H9 (cell line): Measurements from ENCODE around the gene LMBR1. TPM values are rescaled to one million over a fixed set of nuclear protein-coding genes. Genes with fewer than 3 reads are reported as not detected.

ENCODE experiments used
- DNase-seq: peaks from one replicate; pipeline ENCODE4 v3.0.0-alpha.2; 2017
- H2AFZ ChIP-seq: one replicate; pipeline ENCODE4 v1.6.1; 2013; ENCODE audit warnings: mild to moderate bottlenecking, low read length, control low read depth, moderate library complexity
- H2AK5ac ChIP-seq: 2 replicates; pipeline ENCODE4 v1.6.1; 2013; ENCODE audit warnings: low read length, control low read depth, mixed read lengths; ENCODE audit not compliant: insufficient read length
- H2BK120ac ChIP-seq: one replicate; pipeline ENCODE4 v1.6.1; 2013; ENCODE audit warnings: low read depth, mild to moderate bottlenecking, low read length, control low read depth, inconsistent platforms; ENCODE audit not compliant: poor library complexity, severe bottlenecking
- H2BK12ac ChIP-seq: 2 replicates; pipeline ENCODE4 v1.6.1; 2013; ENCODE audit warnings: low read length, control low read depth, mixed read lengths, low read depth; ENCODE audit not compliant: insufficient read length
- H2BK15ac ChIP-seq: 2 replicates; pipeline ENCODE4 v1.6.1; 2013; ENCODE audit warnings: low read depth, low read length, control low read depth
- H2BK20ac ChIP-seq: one replicate; pipeline ENCODE4 v1.6.1; 2013; ENCODE audit warnings: low read depth, mild to moderate bottlenecking, low read length, control low read depth, inconsistent platforms; ENCODE audit not compliant: poor library complexity, severe bottlenecking
- H2BK5ac ChIP-seq: 2 replicates; pipeline ENCODE4 v1.6.1; 2013; ENCODE audit warnings: low read length, control low read depth, mixed read lengths; ENCODE audit not compliant: insufficient read length
- H3K14ac ChIP-seq: 2 replicates; pipeline ENCODE4 v1.6.1; 2013; ENCODE audit warnings: low read length, control low read depth; ENCODE audit not compliant: insufficient read depth
- H3K18ac ChIP-seq: 2 replicates; pipeline ENCODE4 v1.6.1; 2013; ENCODE audit warnings: low read depth, mild to moderate bottlenecking, mixed read lengths, low read length, control low read depth; ENCODE audit not compliant: insufficient read length
- H3K23ac ChIP-seq: 2 replicates; pipeline ENCODE4 v1.6.1; 2013; ENCODE audit warnings: low read length, control low read depth, mixed read lengths, low read depth; ENCODE audit not compliant: insufficient read length
- H3K23me2 ChIP-seq: 2 replicates; pipeline ENCODE4 v1.6.1; 2013; ENCODE audit warnings: low read depth, mild to moderate bottlenecking, mixed read lengths, low read length, control low read depth; ENCODE audit not compliant: insufficient read length, poor library complexity, severe bottlenecking
- H3K27ac ChIP-seq: 2 replicates; pipeline ENCODE4 v1.5.1; 2013; ENCODE audit warnings: low read length, control low read depth, mixed read lengths, low read depth; ENCODE audit not compliant: insufficient read length
- H3K27me3 ChIP-seq: 2 replicates; pipeline ENCODE4 v1.6.1; 2013; ENCODE audit warnings: low read length, control low read depth, inconsistent platforms; ENCODE audit not compliant: insufficient read depth
- H3K4ac ChIP-seq: 2 replicates; pipeline ENCODE4 v1.6.1; 2013; ENCODE audit warnings: low read depth, mild to moderate bottlenecking, control low read depth, inconsistent platforms, low read length, moderate library complexity
- H3K4me1 ChIP-seq: 2 replicates; pipeline ENCODE4 v1.6.1; 2013; ENCODE audit warnings: low read length, control low read depth, inconsistent platforms; ENCODE audit not compliant: insufficient read depth
- H3K4me2 ChIP-seq: 2 replicates; pipeline ENCODE4 v1.6.1; 2013; ENCODE audit warnings: low read length, control low read depth, mixed read lengths; ENCODE audit not compliant: insufficient read length, insufficient read depth
- H3K56ac ChIP-seq: 2 replicates; pipeline ENCODE4 v1.6.1; 2013; ENCODE audit warnings: low read depth, mild to moderate bottlenecking, mixed read lengths, low read length, control low read depth; ENCODE audit not compliant: insufficient read length
- H3K79me1 ChIP-seq: 2 replicates; pipeline ENCODE4 v1.6.1; 2013; ENCODE audit warnings: low read depth, mild to moderate bottlenecking, moderate library complexity, low read length, control low read depth, inconsistent platforms; ENCODE audit not compliant: insufficient read depth, poor library complexity, severe bottlenecking
- H3K79me2 ChIP-seq: 2 replicates; pipeline ENCODE4 v1.6.1; 2013; ENCODE audit warnings: low read length, control low read depth, inconsistent platforms; ENCODE audit not compliant: insufficient read depth
- H3K9ac ChIP-seq: 2 replicates; pipeline ENCODE4 v1.6.1; 2013; ENCODE audit warnings: low read length, control low read depth, mixed read lengths; ENCODE audit not compliant: insufficient read length; ENCODE audit errors: extremely low read depth
- H3K9me3 ChIP-seq: one replicate; pipeline ENCODE4 v1.6.1; 2013; ENCODE audit warnings: low read depth, low read length, inconsistent platforms; ENCODE audit not compliant: control insufficient read depth
- H3T11ph ChIP-seq: one replicate; pipeline ENCODE4 v1.6.1; 2013; ENCODE audit warnings: mild to moderate bottlenecking, low read length, control low read depth, inconsistent platforms
- H4K20me1 ChIP-seq: one replicate; pipeline ENCODE4 v1.6.1; 2013; ENCODE audit not compliant: control insufficient read depth, insufficient read length, insufficient read depth
- H4K5ac ChIP-seq: 2 replicates; pipeline ENCODE4 v1.6.1; 2013; ENCODE audit warnings: low read depth, mild to moderate bottlenecking, mixed read lengths, low read length, control low read depth; ENCODE audit not compliant: insufficient read length
- H4K8ac ChIP-seq: replicated peaks from 2 replicates; pipeline ENCODE4 v1.6.1; 2013; ENCODE audit warnings: low read length, control low read depth, mixed read lengths, low read depth; ENCODE audit not compliant: insufficient read length
- H4K91ac ChIP-seq: 2 replicates; pipeline ENCODE4 v1.6.1; 2013; ENCODE audit warnings: low read depth, mild to moderate bottlenecking, moderate library complexity, mixed read lengths, low read length, control low read depth; ENCODE audit not compliant: insufficient read length
- H3K27ac Mint-ChIP-seq, 3 experiments: 2 replicates in 2 of 3; 3 replicates in 1 of 3; pipeline ENCODE4 v1.8.0; 2020 to 2021; ENCODE audit warnings: mixed read lengths in 3 of 3, mild to moderate bottlenecking in 1 of 3, moderate library complexity in 1 of 3
- H3K27me3 Mint-ChIP-seq: 2 replicates; pipeline ENCODE4 v1.8.0; 2021; ENCODE audit warnings: low read depth, mild to moderate bottlenecking, moderate library complexity, mixed read lengths
- H3K36me3 Mint-ChIP-seq, 3 experiments: 2 replicates in 2 of 3; 3 replicates in 1 of 3; pipeline ENCODE4 v1.8.0; 2020 to 2021; ENCODE audit warnings: low read depth in 3 of 3, mixed read lengths in 3 of 3; ENCODE audit not compliant: insufficient read depth in 1 of 3
- H3K4me1 Mint-ChIP-seq, 2 experiments: 2 replicates each; pipeline ENCODE4 v1.8.0; 2020; ENCODE audit warnings: mixed read lengths in 2 of 2
- H3K4me3 Mint-ChIP-seq, 2 experiments: 2 replicates in 1 of 2; 3 replicates in 1 of 2; pipeline ENCODE4 v1.8.0; 2020 to 2021; ENCODE audit warnings: mild to moderate bottlenecking in 2 of 2, mixed read lengths in 2 of 2, moderate library complexity in 1 of 2
- H3K9me3 Mint-ChIP-seq, 2 experiments: 2 replicates in 1 of 2; 3 replicates in 1 of 2; pipeline ENCODE4 v1.8.0; 2020; ENCODE audit warnings: mild to moderate bottlenecking in 2 of 2, mixed read lengths in 2 of 2, moderate library complexity in 1 of 2
- CTCF ChIP-seq: fragments of 200-600 bp; sonication (generic); conservative IDR thresholded peaks from 3 replicates; pipeline ENCODE4 v1.8.0; 2021; ENCODE audit warnings: antibody characterized with exemption, mild to moderate bottlenecking
- WGBS: extraction: QIAGEN DNeasy Blood & Tissue Kit; methylation state at CpG from one replicate; pipeline ENCODE4 v1.1.7; 2013; ENCODE audit warnings: missing lambda C conversion rate, low lambda C conversion rate, mixed read lengths; ENCODE audit not compliant: insufficient read length; ENCODE audit errors: extremely low coverage; 5-methylcytosine and 5-hydroxymethylcytosine counted together
- total RNA-seq: library from RNA; stranded (reverse); gene quantifications from 2 replicates; pipeline ENCODE4 v1.2.1, GENCODE V29; 2021

LMBR1 gene
- total RNA-seq, 1 experiment from 2014 or later, result 62.3 TPM

- Histone ChIP-seq H2BK12ac (no peak overlapping the region), H3K27me3 (no peaks in the 10 kb centered on the region), H2BK120ac (no peak overlapping the region), H4K91ac (no peak overlapping the region), H2AFZ (no peak overlapping the region), H3K56ac (no peak overlapping the region), H2BK15ac (no peak overlapping the region), H3K4me1 (no peaks in the 10 kb centered on the region), H4K20me1 (no peaks in the 10 kb centered on the region), H3K79me2 (no peaks in the 10 kb centered on the region), H3K23me2 (no peaks in the 10 kb centered on the region), H3K27ac (no peak overlapping the region), H4K8ac (no peak overlapping the region), H3K14ac (no peak overlapping the region), H3K79me1 (no peaks in the 10 kb centered on the region), H2AK5ac (no peak overlapping the region), H3K9ac (no peak overlapping the region), H4K5ac (no peak overlapping the region), H3K4me2 (no peak overlapping the region), H3K9me3 (no peaks in the 10 kb centered on the region), H3K4ac (no peak overlapping the region), H3K18ac (no peak overlapping the region), H3K23ac (no peak overlapping the region), H3T11ph (no peak overlapping the region), H2BK5ac (no peak overlapping the region), H2BK20ac (no peak overlapping the region)
- Mint-ChIP-seq H3K27ac (no peak overlapping the region), H3K4me1 (peaks cover 2 to 3% of the 10 kb centered on the region in 2 experiments; a peak in 1 of 4 replicates), H3K36me3 (peaks cover 5 to 14% (median 6%) of the 10 kb centered on the region in 3 experiments; a peak in 5 of 7 replicates), H3K27me3 (no peaks in the 10 kb centered on the region), H3K9me3 (no peaks in the 10 kb centered on the region; a peak in 2 of 5 replicates), H3K4me3 (no peak overlapping the region)
- TF ChIP-seq CTCF, result no peak
- no peak for DNase-seq
- WGBS, result no CpG with 5 or more reads among the region's 3 CpGs
Observed at GRCh38 chr7:156778668-156779067, 114.3 kb downstream of the LMBR1 start.
